Measurements from ENCODE around the gene ANKLE1. TPM values are rescaled to one million over a fixed set of nuclear protein-coding genes. Genes with fewer than 3 reads are reported as not detected.

Gene ANKLE1
- total and polyA plus RNA-seq, 10 donors, result 1.9 to 5.0 (median 2.9) TPM

- peak overlapping the region; percentile 38 to 89 (median 78) for H3K27ac ChIP-seq
- intact Hi-C loops (cut with DNase I; ENCODE audit: low total_unique reads), result no loop called here
- 0 to 11% (median 1%) methylated on average over 9 to 80 of the region's 80 CpGs for WGBS, 5 donors
- H3K36me3 ChIP-seq, result peaks cover 0 to 43% (median 8%) of the 10 kb centered on the region in 6 donors
- H3K4me3 ChIP-seq, result peak overlapping the region; percentile 47 to 85 (median 58)
- TF ChIP-seq POLR2AphosphoS5 (IDR thresholded peaks at IDR 0.05) (peak; percentile 56 to 77 (median 70)), POLR2A (IDR thresholded peaks at IDR 0.05) (no peak), CTCF (IDR thresholded peaks at IDR 0.05 in 8 of 11, conservative IDR thresholded peaks at IDR 0.05 in 3 of 11) (peak in 8 of 11 experiments; percentile 39 to 80 (median 62))
- peak; percentile 96 for DNase-seq
- no peaks in the 10 kb centered on the region for H3K27me3 ChIP-seq (replicated peaks in 1 of 7)
- H3K9me3 ChIP-seq, result no peaks in the 10 kb centered on the region
- peaks cover 13 to 32% (median 28%) of the 10 kb centered on the region in 6 donors for H3K4me1 ChIP-seq
These were observed 46.3 kb upstream of the ANKLE1 start for GRCh38 chr19:17235300-17235970.

- no peaks in the 10 kb centered on the region for H3K9me3 ChIP-seq
- DNase-seq, result no peak
- H3K4me1 ChIP-seq, result peaks cover 13 to 32% (median 28%) of the 10 kb centered on the region in 6 donors
- intact Hi-C loops (cut with DNase I; ENCODE audit: low total_unique reads), result no loop called here
- H3K36me3 ChIP-seq, result peaks cover 0 to 41% (median 8%) of the 10 kb centered on the region in 6 donors
- H3K27me3 ChIP-seq (replicated peaks in 1 of 7), result no peaks in the 10 kb centered on the region
- peak overlapping the region; percentile 47 to 85 (median 58) for H3K4me3 ChIP-seq
- 5 to 29% (median 8%) methylated on average over 6 to 26 of the region's 27 CpGs for WGBS, 5 donors
- peak overlapping the region; percentile 38 to 89 (median 78) for H3K27ac ChIP-seq
- TF ChIP-seq POLR2A (IDR thresholded peaks at IDR 0.05), result no peak
These were observed 45.5 kb upstream of the ANKLE1 start for GRCh38 chr19:17235971-17236777.

- TF ChIP-seq CTCF (IDR thresholded peaks at IDR 0.05 in 8 of 11, conservative IDR thresholded peaks at IDR 0.05 in 3 of 11) (no peak), POLR2AphosphoS5 (IDR thresholded peaks at IDR 0.05) (no peak), POLR2A (IDR thresholded peaks at IDR 0.05) (no peak)
- H3K9me3 ChIP-seq, result no peaks in the 10 kb centered on the region
- H3K4me1 ChIP-seq, result peaks cover 13 to 37% (median 28%) of the 10 kb centered on the region in 6 donors
- peaks cover 0 to 33% (median 4%) of the 10 kb centered on the region in 6 donors for H3K36me3 ChIP-seq
- peak overlapping the region in 7 of 8 donors; percentile 69 to 89 (median 76) for H3K27ac ChIP-seq
- no peak overlapping the region for H3K4me3 ChIP-seq
- intact Hi-C loops (cut with DNase I; ENCODE audit: low total_unique reads), result no loop called here
- H3K27me3 ChIP-seq (replicated peaks in 1 of 7), result no peaks in the 10 kb centered on the region
- no peak for DNase-seq
- WGBS, 5 donors, result 81 to 89% (median 86%) methylated on average over 18 of the region's 18 CpGs
These were observed 44.7 kb upstream of the ANKLE1 start for GRCh38 chr19:17236811-17237543.

Measured in spleen (tissue), 11 donors.